RWPE2 (cell line): Measurements from ENCODE around the gene LCP2.

ENCODE experiments used
- ATAC-seq: fragments of 200-7000 bp; cut with Tn5 transposase; 3 replicates; pipeline ENCODE4 v1.9.1; 2021; ENCODE audit warnings: low read depth
- DNase-seq: peaks from one replicate; pipeline ENCODE4 v3.0.0-alpha.2; 2020; ENCODE audit warnings: low spot score
- H3K27ac ChIP-seq: fragments of 450-650 bp; 2 replicates; pipeline ENCODE4 v1.5.1; 2017; ENCODE audit warnings: mild to moderate bottlenecking; ENCODE audit not compliant: poor library complexity, severe bottlenecking
- H3K27me3 ChIP-seq: fragments of 250-450 bp; sonication (Bioruptor Pico); 2 replicates; pipeline ENCODE4 v1.5.1; 2021; ENCODE audit warnings: mild to moderate bottlenecking, moderate library complexity; ENCODE audit not compliant: insufficient read depth, poor library complexity, severe bottlenecking
- H3K36me3 ChIP-seq: fragments of 250-450 bp; sonication (Bioruptor Pico); 2 replicates; pipeline ENCODE4 v1.5.1; 2020; ENCODE audit warnings: low read depth, mild to moderate bottlenecking, moderate library complexity
- H3K4me1 ChIP-seq: fragments of 250-450 bp; sonication (Bioruptor Pico); 2 replicates; pipeline ENCODE4 v1.5.1; 2021; ENCODE audit warnings: mild to moderate bottlenecking, moderate library complexity; ENCODE audit not compliant: insufficient read depth, poor library complexity, severe bottlenecking
- H3K4me3 ChIP-seq: fragments of 250-450 bp; sonication (Bioruptor Pico); 2 replicates; pipeline ENCODE4 v1.5.1; 2021; ENCODE audit warnings: mild to moderate bottlenecking, moderate library complexity; ENCODE audit not compliant: severe bottlenecking
- H3K9me3 ChIP-seq: fragments of 250-450 bp; sonication (Bioruptor Pico); 2 replicates; pipeline ENCODE4 v1.5.1; 2021; ENCODE audit warnings: mild to moderate bottlenecking, moderate library complexity; ENCODE audit not compliant: severe bottlenecking
- CTCF ChIP-seq: fragments of 450-650 bp; IDR thresholded peaks from one replicate; pipeline ENCODE4 v1.5.1; 2017; ENCODE audit warnings: mild to moderate bottlenecking, moderate library complexity; ENCODE audit not compliant: poor library complexity, severe bottlenecking

LCP2 gene

DNA sequence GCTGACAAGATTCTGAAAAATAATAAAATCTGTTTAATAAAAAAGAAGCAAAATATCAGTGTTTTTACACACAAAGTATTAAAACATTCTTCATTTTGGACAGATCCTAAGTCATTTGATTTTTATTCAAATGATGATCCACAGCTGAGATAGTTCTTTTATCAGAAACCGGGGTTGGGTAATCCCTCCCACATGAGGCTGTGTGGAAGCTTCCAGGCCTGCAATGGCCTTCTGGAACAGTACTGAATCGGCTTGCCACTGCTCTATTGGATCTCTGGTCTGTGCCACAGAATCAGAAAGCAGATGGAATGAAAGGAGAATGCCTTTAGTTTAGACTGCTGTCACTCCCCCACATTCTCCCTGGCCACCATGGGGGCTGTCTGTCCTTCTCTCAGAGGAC, 70.9 kb downstream of the LCP2 start:
- Histone ChIP-seq H3K36me3 (no peaks in the 10 kb centered on the region), H3K4me3 (no peak overlapping the region), H3K27me3 (no peaks in the 10 kb centered on the region), H3K4me1 (no peaks in the 10 kb centered on the region), H3K9me3 (no peaks in the 10 kb centered on the region), H3K27ac (no peak overlapping the region)
- TF ChIP-seq CTCF, result no peak
- no peak for ATAC-seq
- DNase-seq, result no peak

- Histone ChIP-seq H3K36me3 (no peaks in the 10 kb centered on the region), H3K4me3 (no peak overlapping the region), H3K9me3 (no peaks in the 10 kb centered on the region), H3K27ac (no peak overlapping the region), H3K27me3 (no peaks in the 10 kb centered on the region), H3K4me1 (no peaks in the 10 kb centered on the region)
- DNase-seq (no peak), ATAC-seq (no peak)
- TF ChIP-seq CTCF, result peak; percentile 82
Observed at GRCh38 chr5:170226129-170226615, 71.4 kb downstream of the LCP2 start.

GRCh38 chr5:170225326-170226128, 72.0 kb downstream of the LCP2 start:
- Histone ChIP-seq H3K4me3 (no peak overlapping the region), H3K4me1 (no peaks in the 10 kb centered on the region), H3K27ac (no peak overlapping the region), H3K27me3 (no peaks in the 10 kb centered on the region), H3K36me3 (no peaks in the 10 kb centered on the region), H3K9me3 (no peaks in the 10 kb centered on the region)
- peak; percentile 98 for TF ChIP-seq CTCF
- DNase-seq (peak; percentile 70), ATAC-seq (peak; percentile 75)

GRCh38 chr5:170223906-170224305, 73.7 kb downstream of the LCP2 start:
- Histone ChIP-seq H3K27ac (no peak overlapping the region), H3K9me3 (no peaks in the 10 kb centered on the region), H3K27me3 (no peaks in the 10 kb centered on the region), H3K4me3 (no peak overlapping the region), H3K36me3 (no peaks in the 10 kb centered on the region), H3K4me1 (peaks cover 13% of the 10 kb centered on the region)
- DNase-seq, result no peak
- ATAC-seq, result no peak
- no peak for TF ChIP-seq CTCF

DNA sequence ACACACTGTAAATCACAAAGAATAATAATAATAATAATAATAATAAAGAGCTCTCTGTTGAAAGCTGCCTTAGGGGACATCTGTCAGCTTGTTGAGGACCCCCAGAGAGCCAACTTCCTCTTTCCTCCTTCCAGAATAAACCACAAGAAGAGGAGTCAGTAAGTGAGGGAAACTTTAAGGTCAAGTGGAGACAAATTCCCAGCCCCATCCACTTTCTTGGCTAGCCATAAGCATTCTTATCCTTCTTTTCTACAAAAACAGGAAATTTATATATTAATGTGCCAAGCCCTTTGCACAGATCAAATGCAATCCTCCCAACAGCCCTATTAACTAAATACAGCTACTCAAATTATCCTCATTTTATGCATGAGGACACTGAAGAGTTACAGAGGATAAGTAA, 74.2 kb downstream of the LCP2 start:
- H3K9me3 ChIP-seq, result no peaks in the 10 kb centered on the region
- H3K27ac ChIP-seq, result no peak overlapping the region
- TF ChIP-seq CTCF, result no peak
- DNase-seq, result no peak
- H3K36me3 ChIP-seq, result no peaks in the 10 kb centered on the region
- peaks cover 15% of the 10 kb centered on the region for H3K4me1 ChIP-seq
- no peaks in the 10 kb centered on the region for H3K27me3 ChIP-seq
- no peak overlapping the region for H3K4me3 ChIP-seq
- no peak for ATAC-seq
